HG02938 (cell line): ENCODE results near the gene CEACAM19.
"Not testable (repeated sequence)": the region's sequence is repeated elsewhere in the genome, so short reads cannot be mapped to it uniquely, and the experiment has no call there.

Source experiments
- ATAC-seq: cut with Tn5 transposase; IDR thresholded peaks from one replicate; pipeline ENCODE4 v1.9.1; 2021; ENCODE audit warnings: mild to moderate bottlenecking, moderate library complexity; ENCODE audit not compliant: unreplicated experiment

The CEACAM19 gene

GRCh38 chr19:44671400-44671799, at the start of gene CEACAM19:
Gene CEACAM19 (plus strand): TSS chr19:44671482. CDS start chr19:44671932, 450 bp downstream.
- no peak for ATAC-seq

- no peak for ATAC-seq
Observed at GRCh38 chr19:44623080-44623479, 48.2 kb upstream of the CEACAM19 start.

GRCh38 chr19:44623626-44624025, 47.7 kb upstream of the CEACAM19 start:
- no peak for ATAC-seq

GRCh38 chr19:44624840-44625354, 46.4 kb upstream of the CEACAM19 start:
- no peak for ATAC-seq

GRCh38 chr19:44625637-44626036, 45.6 kb upstream of the CEACAM19 start:
- not testable (repeated sequence) for ATAC-seq

- no peak for ATAC-seq
Observed at GRCh38 chr19:44626048-44626624, 45.1 kb upstream of the CEACAM19 start.

GRCh38 chr19:44627631-44628030, 43.7 kb upstream of the CEACAM19 start:
- no peak for ATAC-seq

GRCh38 chr19:44628793-44629192, 42.5 kb upstream of the CEACAM19 start:
- no peak for ATAC-seq

- ATAC-seq, result not testable (repeated sequence)
Observed at GRCh38 chr19:44631611-44632010, 39.7 kb upstream of the CEACAM19 start.

- ATAC-seq, result not testable (repeated sequence)
Observed at GRCh38 chr19:44634058-44634457, 37.2 kb upstream of the CEACAM19 start.

- no peak for ATAC-seq
Observed at GRCh38 chr19:44634785-44635184, 36.5 kb upstream of the CEACAM19 start.

GRCh38 chr19:44635581-44636438, 35.5 kb upstream of the CEACAM19 start:
- ATAC-seq, result no peak

GRCh38 chr19:44636439-44637389, 34.6 kb upstream of the CEACAM19 start:
- no peak for ATAC-seq

- ATAC-seq, result no peak
Observed at GRCh38 chr19:44637390-44637764, 33.9 kb upstream of the CEACAM19 start.

- ATAC-seq, result no peak
Observed at GRCh38 chr19:44640518-44640917, 30.8 kb upstream of the CEACAM19 start.

GRCh38 chr19:44641501-44642265, 29.6 kb upstream of the CEACAM19 start:
- ATAC-seq, result no peak

GRCh38 chr19:44642377-44642776, 28.9 kb upstream of the CEACAM19 start:
- no peak for ATAC-seq

GRCh38 chr19:44643605-44644401, 27.5 kb upstream of the CEACAM19 start, which contains the start of gene PVR:
Gene PVR (plus strand): TSS chr19:44643910. CDS start chr19:44644097, 187 bp downstream.
- no peak for ATAC-seq

- no peak for ATAC-seq
Observed at GRCh38 chr19:44644402-44645016, 26.8 kb upstream of the CEACAM19 start.
